Activated CD8-positive, alpha-beta memory T cell treated with anti-CD3 and anti-CD28 coated beads for 4 hours (primary cell): ENCODE data around the gene PBLD.
"Not testable (repeated sequence)": the region's sequence is repeated elsewhere in the genome, so short reads cannot be mapped to it uniquely, and the experiment has no call there.

Experiments used
- DNase-seq, 2 donors: peaks; one replicate each; pipeline ENCODE4 v3.0.0-alpha.2; 2020; ENCODE audit warnings: low read depth in 2 of 2

Gene PBLD

DNA sequence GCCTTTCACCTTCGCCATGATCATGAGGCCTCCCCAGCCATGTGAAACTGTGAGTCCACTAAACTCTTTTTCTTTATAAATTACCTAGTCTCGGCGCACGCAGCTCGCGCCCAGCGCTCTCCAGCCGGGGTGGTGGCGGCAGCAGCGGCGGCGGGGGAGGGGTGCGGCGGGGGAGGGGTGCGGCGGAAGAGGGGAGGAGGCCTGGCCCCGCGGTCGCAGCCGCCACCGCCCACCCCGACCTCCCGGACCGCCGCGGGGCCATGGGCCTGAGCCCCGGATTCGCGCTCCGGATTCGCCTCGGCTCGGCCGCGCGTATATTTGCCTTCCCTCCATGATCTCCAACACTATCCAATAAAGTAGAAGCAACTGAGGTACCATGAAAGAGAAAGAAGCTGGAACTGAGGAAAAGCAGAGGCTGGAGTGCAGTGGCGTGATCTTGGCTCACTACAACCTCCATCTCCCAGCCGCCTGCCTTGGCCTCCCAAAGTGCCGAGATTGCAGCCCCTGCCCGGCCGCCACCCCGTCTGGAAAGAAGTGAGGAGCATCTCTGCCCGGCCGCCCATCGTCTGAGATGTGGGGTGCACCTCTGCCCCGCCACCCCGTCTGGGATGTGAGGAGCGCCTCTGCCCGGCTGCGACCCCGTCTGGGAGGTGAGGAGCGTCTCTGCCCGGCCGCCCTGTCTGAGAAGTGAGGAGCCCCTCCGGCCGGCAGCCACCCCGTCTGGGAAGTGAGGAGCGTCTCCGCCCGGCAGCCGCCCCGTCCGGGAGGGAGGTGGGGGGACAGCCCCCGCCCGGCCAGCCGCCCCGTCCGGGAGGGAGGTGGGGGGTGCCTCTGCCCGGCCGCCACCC, 53.6 kb downstream of the PBLD start:
- not testable (repeated sequence) for DNase-seq

DNA sequence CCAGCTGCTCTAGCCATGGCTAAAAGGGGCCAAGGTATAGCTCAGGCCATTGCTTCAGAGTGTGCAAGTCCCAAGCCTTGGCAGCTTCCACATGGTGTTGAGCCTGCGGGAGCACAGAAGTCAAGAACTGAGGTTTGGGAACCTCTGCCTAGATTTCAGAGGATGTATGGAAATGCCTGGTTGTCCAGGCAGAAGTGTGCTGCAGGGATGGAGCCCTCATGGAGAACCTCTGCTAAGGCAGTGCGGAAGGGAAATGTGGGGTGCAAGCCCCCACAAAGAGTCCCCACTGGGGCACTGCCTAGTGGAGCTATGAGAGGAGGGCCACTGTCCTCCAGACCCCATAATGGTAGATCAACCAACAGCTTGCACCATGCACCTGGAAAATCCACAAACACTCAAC, 54.9 kb downstream of the PBLD start:
- not testable (repeated sequence) for DNase-seq

DNA sequence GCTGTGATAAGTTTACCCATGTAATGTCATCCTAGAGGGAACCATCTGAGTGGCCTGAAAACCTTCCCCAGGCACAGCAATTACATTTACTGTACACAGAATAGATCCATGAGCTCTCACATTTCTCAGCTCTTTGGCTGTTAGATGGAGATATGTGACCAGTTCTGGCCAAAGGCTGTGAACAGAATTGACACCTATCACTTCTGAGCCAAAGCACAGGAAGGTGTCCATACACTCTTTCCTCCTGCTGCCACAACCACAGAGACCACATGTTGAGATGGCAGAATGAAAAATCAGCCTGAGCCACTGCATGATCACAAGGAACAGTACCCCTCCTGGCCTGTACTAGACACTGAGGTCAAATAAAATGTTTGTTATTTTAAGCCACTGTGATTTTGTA, 56.5 kb downstream of the PBLD start:
- DNase-seq = no peak

DNA sequence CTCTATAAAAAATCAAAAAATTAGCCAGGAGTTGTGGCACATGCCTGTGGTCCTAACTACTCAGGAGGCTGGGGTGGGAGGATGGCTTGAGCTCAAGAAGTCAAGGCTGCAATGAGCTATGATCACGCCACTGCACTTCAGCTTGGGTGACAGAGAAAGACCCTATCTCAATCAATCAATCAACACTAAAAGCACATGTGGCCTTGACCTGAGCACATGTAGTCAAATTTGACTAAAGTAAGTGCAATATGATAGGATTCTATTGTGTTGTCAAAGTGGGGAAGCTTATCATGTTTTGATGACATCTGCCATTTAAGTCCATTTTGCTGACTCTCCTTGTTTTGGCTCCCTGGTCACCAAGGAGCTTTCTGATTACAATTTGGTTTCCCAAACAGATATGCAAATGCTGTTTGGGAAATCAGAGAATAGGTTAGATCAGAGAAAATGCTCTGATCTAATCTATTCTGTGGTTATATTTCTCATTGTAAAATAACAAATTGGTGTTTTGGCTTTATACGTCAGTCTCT, 57.1 kb downstream of the PBLD start:
- DNase-seq = no peak

DNA sequence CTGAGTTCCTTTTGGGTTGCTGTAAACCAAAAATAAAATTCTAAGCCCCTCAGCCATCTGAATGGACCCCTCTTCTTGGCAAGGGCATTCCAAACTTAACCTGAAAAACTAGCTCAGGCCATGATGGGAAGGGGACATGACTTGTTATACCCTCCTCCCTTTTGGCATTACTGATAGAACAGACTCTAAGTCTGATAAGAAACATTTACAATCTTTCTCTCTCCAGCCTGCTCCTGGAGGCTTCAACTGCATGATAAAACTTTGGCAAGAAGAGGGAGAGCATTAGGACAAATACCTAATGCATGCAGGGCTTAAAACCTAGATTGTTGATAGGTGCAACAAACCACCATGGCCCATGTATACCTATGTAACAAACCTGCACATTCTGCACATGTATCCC, 59.9 kb downstream of the PBLD start:
- no peak for DNase-seq

DNA sequence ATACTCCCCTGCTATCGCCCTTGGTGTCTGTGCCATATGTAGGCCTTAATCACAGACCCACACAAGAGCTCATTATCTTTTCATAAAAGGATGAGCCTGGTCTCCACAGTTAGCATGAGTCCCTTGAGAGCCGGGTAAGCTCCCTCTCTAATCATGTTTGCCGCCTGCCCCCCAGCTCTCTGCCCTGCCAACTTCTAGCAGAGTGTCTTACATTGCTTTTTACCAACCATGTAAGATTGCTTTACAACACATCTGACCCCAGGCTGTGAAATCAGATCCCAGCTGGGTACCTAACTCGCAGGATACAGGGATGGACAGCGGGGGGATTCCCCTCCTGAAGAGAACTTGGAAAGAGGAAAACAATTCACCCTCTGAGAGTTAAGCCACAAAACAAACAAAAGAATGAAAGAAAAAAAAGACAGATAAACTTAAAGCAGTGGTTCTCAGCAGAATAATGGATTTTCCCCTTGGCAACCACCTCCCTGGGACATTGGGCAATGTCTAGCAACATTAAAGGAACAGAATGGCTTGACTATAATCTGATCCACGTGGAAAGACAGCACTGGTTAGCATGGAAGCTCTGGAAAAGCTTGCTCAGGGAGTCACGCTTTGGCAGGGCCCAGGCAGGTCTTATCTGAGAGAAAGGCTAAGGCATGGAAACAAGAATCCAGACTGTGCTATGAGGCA, 61.4 kb downstream of the PBLD start:
- DNase-seq = no peak

DNA sequence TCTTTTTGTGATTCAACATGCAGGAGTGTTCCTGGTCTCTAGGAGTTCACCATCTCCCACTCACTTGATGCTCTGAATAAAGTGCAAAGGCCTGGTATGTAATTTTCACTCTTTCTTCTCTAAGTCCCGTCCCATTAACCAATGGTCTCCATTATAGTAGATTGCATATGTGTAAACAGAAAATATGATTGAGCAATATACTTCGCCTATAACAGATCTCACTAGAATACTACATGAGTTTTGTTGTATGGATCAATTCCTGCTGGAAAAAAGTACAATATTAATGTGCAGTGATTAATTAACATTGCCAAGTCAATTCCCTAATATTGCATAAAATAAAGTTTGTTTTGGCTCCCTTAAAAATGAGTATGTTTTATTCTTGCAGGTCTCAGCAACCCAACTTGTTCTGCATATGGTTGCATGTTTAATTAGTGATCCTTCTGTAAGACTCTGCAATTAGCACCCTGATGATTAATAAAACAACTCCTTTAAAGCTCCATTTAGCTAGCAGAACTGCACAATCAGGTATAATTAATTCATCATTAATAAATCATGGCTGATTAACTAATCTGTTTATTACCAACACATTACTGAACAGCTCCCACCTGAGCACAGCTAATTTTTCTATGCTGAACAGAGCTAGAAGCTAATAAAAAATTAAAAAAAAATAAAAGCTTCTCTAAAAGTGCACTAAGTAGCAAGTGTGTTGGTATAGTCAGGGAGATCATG, 63.0 kb downstream of the PBLD start:
- DNase-seq = no peak

DNA sequence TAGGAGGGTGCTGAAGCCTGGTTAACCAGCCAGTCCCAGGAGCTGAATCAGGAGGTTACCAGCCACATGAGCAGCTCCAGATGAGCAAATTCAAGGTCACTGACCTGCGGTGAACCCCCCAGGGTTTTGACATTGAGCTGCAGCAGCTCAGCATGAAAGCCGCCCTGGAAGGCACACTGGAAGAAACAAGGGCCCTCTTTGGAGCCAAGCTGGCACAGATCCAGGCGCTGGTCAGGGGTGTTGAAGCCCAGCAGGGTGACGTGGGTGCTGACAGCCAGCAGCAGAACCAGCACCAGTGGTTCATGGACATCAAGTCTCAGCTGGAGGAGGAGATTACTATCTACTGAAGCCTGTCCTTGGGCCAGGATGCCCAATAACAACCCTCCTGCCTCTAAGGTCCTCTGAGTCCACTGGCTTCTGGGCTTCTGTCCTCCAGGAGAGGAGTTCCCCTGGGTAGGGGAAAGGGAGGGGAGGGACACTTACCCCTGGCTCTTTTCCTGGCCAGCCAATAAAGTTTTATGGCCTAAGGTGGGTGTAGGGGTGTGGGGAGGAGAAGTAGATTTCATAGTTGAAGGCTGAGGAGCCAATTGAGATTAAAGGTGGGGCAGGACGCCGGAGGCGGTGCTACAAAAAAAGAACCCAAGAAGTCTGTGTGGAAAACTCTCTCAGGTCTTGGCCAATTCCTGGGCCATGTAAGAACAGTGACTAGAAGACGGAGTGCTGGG, 71.4 kb downstream of the PBLD start:
- DNase-seq = no peak

DNA sequence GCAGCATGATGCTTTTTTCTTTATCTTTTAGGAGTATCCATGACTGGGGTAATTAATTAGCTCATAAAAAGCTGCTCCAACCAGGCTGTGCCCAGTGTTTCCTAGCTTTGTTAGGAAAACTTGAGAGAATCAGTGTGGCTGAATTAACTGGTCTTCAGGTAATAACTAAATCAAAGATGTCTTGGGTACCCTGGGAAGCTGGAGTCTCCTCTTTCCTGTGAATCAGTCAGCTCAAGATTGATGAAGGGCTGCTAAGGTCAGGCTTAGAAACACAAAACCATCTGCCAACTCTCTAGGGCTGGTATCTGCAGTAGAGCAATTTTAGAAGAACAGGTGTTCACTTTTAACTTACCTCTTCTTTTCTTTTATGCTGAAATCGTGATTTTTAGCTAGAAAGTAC, 79.4 kb downstream of the PBLD start:
- no peak for DNase-seq

DNA sequence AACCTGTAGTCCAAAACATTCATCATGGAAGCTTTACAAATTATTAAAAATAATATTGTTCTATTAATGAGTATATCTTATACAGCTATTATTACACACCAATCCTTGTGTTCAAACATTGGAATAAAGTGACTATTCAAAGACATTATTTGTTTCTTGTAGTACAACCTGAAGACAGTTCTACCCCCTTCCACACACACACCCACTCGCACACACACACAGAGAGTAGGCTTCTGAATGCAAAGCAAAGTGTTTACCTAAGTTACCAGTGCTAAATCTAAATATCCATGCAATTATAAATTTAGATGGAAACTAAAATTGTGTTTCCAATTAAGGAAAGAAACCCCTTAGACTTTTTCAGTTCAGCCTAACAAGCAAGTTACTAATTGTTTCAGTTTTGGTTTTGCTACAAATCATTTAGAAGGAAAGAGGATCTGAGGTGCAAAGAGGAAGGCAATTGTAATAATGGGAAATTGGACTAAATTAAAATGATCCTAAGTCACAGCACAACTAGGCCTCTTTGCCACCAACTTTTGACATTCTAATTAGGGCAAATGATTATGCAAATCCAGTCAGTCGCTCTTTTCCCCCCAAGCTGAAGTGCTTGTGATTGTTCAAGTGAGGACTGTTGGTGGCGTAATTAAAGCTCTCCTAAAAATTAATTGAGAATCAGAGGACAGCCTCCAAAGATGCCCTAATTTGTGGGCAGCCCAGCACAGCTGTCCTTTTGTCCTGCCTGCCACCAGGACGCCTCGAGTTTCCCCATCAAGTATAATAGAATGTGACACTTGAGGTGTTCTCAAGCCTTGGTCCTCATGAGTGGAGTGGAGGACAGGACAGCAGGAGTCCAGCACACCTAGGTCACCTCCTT, 80.9 kb downstream of the PBLD start:
- no peak for DNase-seq

DNA sequence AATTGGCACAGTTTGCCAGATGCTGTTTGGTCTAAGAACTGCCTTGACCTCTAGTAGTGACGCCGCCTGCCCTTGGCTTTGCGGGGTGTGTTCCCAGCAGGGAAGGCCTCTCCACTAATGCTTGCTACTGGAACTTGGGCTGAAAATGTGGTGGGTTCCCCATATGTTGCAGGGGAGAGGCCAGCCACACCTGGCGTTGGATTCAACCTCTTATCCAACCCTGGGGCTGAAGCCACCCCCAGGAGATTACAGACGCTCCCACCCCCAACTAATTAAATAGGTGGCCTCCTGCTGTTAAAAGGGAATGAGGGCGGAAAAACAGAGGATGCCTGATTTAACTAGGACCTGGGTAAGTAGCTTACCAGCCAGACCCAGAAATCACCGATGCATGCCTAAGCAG, 81.6 kb downstream of the PBLD start:
- DNase-seq = no peak

DNA sequence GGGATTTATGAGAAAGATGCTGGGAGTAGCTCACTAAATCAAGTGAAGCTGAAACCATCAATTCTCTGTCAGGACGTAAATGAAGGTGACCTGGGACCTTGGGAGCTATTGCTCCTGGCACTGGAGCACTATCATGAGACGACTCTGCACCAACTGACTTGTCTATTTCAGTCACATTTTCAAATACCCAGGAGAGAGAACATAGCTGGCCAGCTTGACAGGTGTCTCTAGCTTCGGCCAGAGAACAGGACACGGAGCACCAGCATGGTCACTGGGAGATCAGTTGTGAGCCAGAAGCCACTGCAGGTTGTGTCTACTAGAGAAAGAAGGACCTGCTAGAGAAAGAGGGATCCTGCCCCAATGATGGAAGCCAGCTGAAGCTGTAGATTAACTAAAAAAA, 83.4 kb downstream of the PBLD start:
- no peak for DNase-seq

DNA sequence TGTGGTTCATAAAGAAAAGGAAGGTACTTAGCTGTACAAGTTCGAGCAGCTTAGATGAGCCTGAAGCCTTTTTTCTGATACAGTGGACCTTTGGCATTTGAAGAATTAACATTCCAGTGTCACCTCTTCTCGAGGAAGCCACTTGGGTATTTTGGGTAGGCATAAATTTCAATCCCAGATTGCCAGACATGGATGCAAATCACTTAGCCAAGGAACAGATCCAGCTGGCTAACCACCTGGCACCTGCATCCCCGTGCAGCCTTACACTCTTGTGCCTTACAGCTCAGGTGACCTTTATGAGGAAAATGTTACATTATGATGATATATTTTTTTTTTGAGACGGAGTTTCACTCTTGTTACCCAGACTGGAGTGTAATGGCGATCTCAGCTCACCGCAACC, 84.8 kb downstream of the PBLD start:
- DNase-seq = no peak

DNA sequence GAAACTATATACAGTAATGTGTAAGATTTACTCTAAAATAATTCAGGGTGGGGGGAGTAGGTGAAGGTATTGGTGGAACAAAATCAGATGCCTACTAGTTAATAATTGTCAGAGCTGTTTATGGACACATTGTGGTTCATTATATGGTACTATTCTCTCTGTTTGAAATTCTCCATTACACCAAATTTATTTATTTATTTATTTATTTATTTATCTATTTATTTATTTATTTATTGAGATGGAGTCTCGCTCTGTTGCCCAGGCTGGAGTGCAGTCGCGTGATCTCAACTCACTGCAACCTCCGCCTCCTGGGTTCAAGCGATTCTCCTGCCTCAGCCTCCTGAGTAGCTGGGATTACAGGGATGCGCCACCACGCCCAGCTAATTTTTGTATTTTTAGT, 86.3 kb downstream of the PBLD start:
- DNase-seq = not testable (repeated sequence)

DNA sequence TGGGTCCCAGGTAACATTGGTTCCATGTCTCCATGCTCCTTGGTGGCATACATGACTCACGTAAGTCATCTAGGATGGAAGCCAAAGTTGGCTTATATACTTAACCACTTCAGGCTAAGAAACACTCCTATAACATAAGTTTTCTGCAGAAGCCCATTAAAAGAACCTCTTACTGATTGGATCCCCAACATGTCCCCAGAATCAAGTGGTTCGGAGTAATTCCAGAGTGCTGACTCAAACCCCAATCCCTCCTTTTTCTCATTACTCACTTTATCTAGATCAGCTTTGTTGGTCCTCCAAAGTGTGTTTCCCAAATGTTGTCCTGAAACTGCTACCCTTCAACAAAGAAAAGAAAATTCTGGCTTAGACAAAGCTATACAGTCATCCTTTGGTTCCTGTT, 90.7 kb downstream of the PBLD start:
- DNase-seq = no peak

DNA sequence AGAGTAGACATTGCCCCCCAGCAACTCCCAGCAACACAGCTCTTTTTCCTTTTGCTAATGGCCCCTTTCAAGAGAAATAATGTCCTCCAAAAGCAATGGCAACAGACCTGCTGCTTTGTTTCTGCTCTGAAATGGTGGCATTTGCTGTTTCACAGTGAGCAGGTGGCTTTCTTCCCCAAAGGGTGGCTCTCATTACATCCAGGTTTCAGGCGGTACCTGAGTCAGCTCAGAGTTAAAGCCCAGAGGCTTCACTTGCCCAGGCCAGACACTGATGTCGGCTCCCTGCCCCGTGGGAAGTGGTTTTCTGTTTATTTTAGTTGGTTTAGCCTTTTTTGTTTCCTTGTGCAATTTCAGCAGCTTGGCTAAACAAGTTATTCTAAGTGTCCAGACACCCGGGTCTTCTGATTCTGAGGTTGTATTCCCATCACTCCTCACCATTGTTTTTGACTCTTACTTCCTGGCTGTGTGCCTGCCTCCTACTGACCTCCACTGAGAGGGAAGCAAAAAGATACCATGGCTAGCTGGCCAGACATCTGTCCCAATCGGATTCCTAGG, 93.1 kb downstream of the PBLD start:
- no peak for DNase-seq

DNA sequence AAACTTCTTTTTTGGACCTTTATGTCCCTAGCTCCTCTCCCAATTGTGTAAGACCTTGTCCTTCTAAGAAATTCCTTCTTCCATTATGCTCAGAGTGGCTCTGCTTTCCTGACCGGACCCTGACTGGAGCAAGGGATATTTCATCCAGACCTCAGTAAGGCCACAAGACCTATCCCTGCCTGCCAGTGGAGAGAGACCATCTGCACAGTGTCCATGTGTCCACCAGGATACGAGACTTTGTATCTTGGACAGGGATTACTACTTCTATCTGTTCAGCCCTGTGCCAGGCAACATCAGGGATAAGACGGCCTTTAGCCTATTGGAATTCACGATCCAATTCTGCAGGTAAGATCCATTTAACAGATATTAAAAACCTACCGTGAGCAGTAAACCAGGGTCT, 93.7 kb downstream of the PBLD start:
- no peak for DNase-seq

DNA sequence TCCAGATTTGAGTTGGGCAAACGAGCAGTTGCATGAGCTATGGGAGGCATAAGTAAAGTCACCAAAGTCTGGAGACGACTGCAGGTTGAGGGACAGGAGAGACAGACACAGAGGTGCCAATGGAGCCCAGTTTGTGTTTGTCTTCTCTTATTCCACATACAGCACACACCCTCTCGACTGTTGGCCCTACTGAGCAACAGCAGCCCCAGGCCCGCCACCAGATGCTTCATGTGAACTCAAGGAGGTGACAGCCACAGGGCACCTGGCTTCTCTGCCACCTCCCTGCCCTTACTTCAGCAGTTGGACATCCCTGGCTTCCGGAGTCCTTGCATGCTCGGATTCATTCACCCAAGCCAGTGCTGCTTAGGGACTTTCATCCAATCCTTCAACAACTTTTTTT, 94.4 kb downstream of the PBLD start:
- DNase-seq = no peak

DNA sequence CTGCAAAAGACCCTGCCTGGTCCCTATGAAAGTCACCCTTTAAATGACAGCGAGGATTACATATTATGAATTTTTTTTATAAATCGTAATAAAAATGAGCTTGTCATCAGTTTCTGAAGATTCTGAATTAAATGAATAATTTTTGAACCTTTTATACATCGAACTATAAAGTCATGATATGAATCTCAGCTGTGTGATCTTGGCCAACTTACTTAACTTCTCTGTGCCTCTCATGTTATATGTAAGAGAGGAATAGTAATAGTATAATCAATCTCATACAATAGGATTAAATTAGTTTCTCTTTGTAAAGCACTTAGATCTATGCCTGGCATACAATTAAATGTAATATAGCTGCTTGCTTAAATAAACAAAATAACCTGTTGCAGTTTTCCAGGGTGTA, 95.6 kb downstream of the PBLD start:
- DNase-seq = no peak

DNA sequence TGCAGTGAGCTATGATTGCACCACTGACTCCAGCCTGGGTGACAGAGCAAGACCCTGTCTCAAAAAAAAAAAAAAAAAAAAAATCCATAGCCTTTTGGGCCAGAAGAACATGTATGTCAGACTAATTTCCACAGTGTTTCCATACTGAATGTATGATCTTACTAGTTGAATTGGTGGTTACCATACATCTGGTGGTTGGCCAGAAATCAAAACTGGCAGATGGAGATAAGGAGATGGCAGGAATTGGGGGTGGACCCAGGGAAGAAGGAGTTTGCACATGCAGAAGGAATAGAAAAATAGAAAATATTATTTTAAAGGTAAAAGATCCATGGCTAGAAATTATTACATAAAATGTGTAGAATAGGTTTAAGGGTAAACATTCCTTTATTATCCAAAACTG, 97.1 kb downstream of the PBLD start:
- no peak for DNase-seq

DNA sequence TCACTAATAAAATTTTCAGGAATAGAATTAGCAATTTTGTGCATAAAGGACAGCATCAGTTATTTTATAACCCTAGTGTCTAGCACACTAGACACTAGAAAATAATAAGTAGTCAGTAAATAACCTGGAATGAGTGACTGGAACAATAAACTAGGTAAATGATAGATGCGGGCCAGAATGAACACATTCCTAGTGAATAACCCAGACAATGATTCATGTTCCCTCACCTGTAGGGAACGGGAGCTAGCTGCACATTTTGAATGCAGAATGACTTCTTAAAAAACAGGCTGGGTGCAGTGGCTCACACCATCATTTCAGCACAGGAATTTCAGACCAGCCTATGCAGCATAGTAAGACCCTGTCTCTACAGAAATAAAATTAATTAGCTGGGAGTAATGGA, 97.6 kb downstream of the PBLD start:
- DNase-seq = no peak
